BJ (cell line): Measurements from ENCODE around the gene CEACAM1. TPM values are rescaled to one million over a fixed set of nuclear protein-coding genes. Genes with fewer than 3 reads are reported as not detected.

Experiments
- CTCF ChIA-PET: fragments of 350-600 bp; formaldehyde crosslinking; extraction: SDS; loops from one replicate; lab custom pipeline; 2021; ENCODE audit warnings: antibody characterized with exemption, inconsistent platforms; lab: Yijun Ruan, JAX
- POLR2A ChIA-PET: fragments of 300-600 bp; sonication (Branson Sonifier 250); formaldehyde crosslinking; extraction: SDS; loops from one replicate; lab custom pipeline; 2021; ENCODE audit warnings: antibody characterized with exemption; lab: Charles Lee
- DNase-seq: peaks from one replicate; pipeline ENCODE4 v3.0.0-alpha.2; 2011; ENCODE audit warnings: low read depth
- H3K27me3 ChIP-seq: 2 replicates; pipeline ENCODE4 v1.6.0; 2011; ENCODE audit warnings: low read length; ENCODE audit not compliant: control insufficient read depth, insufficient read depth
- H3K36me3 ChIP-seq: 2 replicates; pipeline ENCODE4 v1.5.1; 2011; ENCODE audit warnings: low read length; ENCODE audit not compliant: control insufficient read depth, insufficient read depth
- H3K4me3 ChIP-seq: 2 replicates; pipeline ENCODE4 v1.5.1; 2011; ENCODE audit warnings: low read depth, mild to moderate bottlenecking, control low read depth, low read length
- polyA plus RNA-seq: library from polyadenylated mRNA; depleted of rRNA; stranded (reverse); fragments of >200 nt; gene quantifications from 2 replicates; pipeline ENCODE4 v1.2.3, GENCODE V29; 2011
- TF ChIP-seq, protein P1 (sequence below): IDR thresholded peaks from 2 replicates; pipeline ENCODE4 v1.5.1; 2011; ENCODE audit warnings: low read depth, mild to moderate bottlenecking, control low read depth, inconsistent platforms, low read length, moderate library complexity; ENCODE audit not compliant: insufficient read depth

Gene CEACAM1
- polyA plus RNA-seq, 1 experiment = 0.11 TPM

DNA sequence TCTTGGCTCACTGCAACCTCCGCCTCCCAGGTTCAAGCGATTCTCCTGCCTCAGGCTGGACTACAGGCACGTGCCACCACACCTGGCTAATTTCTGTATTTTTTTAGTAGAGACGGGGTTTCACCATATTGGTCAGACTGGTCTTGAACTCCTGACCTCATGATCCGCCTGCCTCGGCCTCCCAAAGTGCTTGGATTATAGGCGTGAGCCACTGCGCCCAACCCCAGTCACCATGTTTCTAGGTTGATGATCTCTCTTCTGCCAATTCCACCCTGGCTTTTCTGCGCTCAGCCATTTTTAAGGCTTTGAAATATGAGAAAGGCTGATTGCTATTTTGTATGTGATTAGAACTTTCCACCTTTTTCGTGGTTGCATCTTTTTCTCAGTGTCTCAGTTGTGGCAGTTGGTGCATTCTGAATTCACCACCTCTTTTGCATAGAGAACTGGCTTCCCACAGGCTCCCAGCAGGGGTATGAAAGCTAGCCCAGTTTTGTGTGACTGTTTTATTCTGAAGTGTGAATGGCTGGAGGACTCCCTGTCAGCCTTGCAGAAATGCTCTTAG, 15.5 kb downstream of the CEACAM1 start:
- no peaks in the 10 kb centered on the region for H3K36me3 ChIP-seq
- CTCF ChIA-PET = interaction anchor here (0.5 kb wide), 1 partner anchor 18 kb away, joined by 3 read pairs; no protein-coding TSS in a partner anchor
- H3K4me3 ChIP-seq = no peak overlapping the region
- DNase-seq = no peak
- POLR2A ChIA-PET = no interaction called here
- TF ChIP-seq, protein P1, sequence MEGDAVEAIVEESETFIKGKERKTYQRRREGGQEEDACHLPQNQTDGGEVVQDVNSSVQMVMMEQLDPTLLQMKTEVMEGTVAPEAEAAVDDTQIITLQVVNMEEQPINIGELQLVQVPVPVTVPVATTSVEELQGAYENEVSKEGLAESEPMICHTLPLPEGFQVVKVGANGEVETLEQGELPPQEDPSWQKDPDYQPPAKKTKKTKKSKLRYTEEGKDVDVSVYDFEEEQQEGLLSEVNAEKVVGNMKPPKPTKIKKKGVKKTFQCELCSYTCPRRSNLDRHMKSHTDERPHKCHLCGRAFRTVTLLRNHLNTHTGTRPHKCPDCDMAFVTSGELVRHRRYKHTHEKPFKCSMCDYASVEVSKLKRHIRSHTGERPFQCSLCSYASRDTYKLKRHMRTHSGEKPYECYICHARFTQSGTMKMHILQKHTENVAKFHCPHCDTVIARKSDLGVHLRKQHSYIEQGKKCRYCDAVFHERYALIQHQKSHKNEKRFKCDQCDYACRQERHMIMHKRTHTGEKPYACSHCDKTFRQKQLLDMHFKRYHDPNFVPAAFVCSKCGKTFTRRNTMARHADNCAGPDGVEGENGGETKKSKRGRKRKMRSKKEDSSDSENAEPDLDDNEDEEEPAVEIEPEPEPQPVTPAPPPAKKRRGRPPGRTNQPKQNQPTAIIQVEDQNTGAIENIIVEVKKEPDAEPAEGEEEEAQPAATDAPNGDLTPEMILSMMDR = no peak
- H3K27me3 ChIP-seq = peaks cover 13% of the 10 kb centered on the region

DNA sequence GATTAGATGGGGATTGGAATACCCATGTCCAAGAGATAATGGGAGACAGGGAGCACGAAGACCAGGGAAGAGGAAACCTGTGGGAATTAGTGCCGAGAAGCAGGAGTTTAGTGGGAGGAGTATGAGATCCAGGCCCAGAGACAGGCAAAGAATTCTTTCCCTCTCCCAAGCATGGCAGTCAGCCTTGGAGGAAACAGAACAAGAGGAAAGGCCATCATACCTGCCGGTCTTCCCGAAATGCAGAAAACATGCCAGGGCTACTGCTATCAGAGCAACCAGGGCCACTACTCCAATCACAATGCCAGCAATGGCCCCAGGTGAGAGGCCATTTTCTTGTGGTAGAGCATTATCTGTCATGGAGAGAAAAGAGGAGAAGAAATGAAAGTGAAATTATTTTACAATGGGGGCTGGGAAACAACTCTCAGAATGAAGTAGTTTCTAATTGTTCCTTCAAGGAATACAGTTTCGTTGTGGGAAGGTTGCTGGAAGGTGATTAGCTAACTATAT, 16.1 kb downstream of the CEACAM1 start:
- no peak for DNase-seq
- CTCF ChIA-PET = no interaction called here
- H3K27me3 ChIP-seq = peaks cover 13% of the 10 kb centered on the region
- H3K4me3 ChIP-seq = no peak overlapping the region
- H3K36me3 ChIP-seq = no peaks in the 10 kb centered on the region
- TF ChIP-seq, protein P1 = no peak
- POLR2A ChIA-PET = no interaction called here

DNA sequence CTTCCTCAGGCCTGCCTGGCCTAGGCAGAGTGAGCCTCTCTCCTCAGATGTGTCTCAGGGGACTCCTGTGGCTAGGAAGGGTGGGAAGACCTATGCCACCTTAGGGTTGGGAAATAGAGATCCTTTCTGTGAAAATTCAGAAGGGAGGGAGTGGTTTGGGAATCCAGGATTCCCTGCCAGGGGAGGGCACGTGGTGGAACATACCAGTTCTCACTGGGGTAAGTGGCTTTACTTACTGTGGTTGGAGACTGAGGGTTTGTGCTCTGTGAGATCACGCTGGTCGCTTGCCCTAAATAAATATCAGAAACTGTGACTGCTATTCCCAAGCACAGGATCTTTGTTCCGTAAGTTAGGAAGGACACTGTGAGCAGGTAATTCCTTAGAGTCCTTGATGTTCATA, 16.9 kb downstream of the CEACAM1 start:
- Histone ChIP-seq H3K36me3 (no peaks in the 10 kb centered on the region), H3K4me3 (no peak overlapping the region), H3K27me3 (peaks cover 13% of the 10 kb centered on the region)
- TF ChIP-seq, protein P1 = no peak
- CTCF ChIA-PET = no interaction called here
- DNase-seq = no peak
- POLR2A ChIA-PET = no interaction called here

DNA sequence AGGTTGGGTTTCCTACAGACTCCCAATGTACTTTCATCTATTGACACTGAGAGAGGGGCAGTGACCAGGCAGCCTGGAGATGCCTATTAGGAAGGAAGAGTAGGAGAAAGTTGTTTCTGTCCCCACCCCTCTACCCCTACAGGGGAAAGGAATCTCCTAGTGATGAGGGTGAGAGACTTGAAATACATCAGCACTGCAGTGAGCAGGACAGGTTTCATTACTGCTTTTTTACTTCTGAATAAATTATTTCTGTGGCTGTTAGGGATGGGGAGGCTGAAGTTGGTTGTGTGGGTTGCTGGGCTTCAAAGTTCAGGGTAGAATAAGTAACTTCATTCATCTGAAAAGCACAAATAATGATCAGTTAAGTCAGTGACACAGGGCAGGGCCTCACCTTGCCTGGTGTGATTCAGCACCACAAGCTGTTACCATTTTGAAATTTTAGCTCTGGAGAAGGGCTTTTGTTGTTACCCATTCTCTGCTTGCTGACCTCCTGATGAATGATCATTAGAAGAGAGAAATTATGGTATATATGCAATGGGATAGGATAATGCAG, 19.3 kb downstream of the CEACAM1 start:
- POLR2A ChIA-PET = no interaction called here
- DNase-seq = no peak

DNA sequence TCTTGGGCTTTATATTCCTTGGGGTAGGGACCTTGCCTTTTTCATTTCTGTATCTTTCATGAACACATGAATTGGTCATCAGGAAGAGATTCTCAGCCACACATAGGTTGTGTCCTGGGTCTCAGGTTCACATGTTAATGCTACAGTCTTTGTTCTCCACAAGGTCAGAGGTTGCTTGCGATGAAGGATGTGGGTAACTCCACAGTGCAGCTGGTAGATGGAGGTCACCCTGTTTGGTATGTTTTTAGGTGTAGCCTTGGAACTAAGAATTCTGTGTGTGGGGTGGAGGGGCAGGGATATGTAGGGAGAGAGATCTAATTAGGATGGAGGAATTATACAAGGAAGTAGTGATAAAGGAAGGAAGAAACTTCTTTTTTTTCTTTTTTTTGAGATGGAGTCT, 23.2 kb downstream of the CEACAM1 start:
- ChIA-PET CTCF (interaction anchor here (4.3 kb wide), 1 partner anchor 64 kb away, joined by 16 read pairs; no protein-coding TSS in a partner anchor), POLR2A (no interaction called here)
- no peaks in the 10 kb centered on the region for H3K36me3 ChIP-seq
- no peak overlapping the region for H3K4me3 ChIP-seq
- no peak for DNase-seq
- H3K27me3 ChIP-seq = peaks cover 5% of the 10 kb centered on the region
- TF ChIP-seq, protein P1 = no peak

More for the DNA sequence above, 19.3 kb downstream of the CEACAM1 start:
- Histone ChIP-seq H3K4me3 (no peak overlapping the region), H3K27me3 (peaks cover 11% of the 10 kb centered on the region), H3K36me3 (no peaks in the 10 kb centered on the region)
- CTCF ChIA-PET = interaction anchor here (0.6 to 4.3 kb wide), 4 partner anchors 20 to 68 kb away, joined by 3 to 16 read pairs (median 8); partner anchors contain the start of gene CEACAM1
- TF ChIP-seq, protein P1 = no peak
